Stimulated activated CD4-positive, alpha-beta T cell treated with anti-CD3 and anti-CD28 coated beads, TNF-alpha, amount 100 ng/mL, for 4 hours (primary cell): Measurements from ENCODE around the gene KLF15.
"Not testable (repeated sequence)": the region's sequence is repeated elsewhere in the genome, so short reads cannot be mapped to it uniquely, and the experiment has no call there.

Experiments
- DNase-seq, 3 experiments: peaks; one replicate each; pipeline ENCODE4 v3.0.0-alpha.2; 2020; ENCODE audit warnings: low read depth in 3 of 3

The KLF15 gene

GRCh38 chr3:126346466-126346865 lies 10.7 kb downstream of the KLF15 start:
- DNase-seq, result no peak

- DNase-seq, result no peak
Observed at GRCh38 chr3:126345641-126346460, 11.4 kb downstream of the KLF15 start.

GRCh38 chr3:126345231-126345630 lies 12.0 kb downstream of the KLF15 start:
- no peak for DNase-seq

GRCh38 chr3:126344380-126345041 lies 12.7 kb downstream of the KLF15 start:
- no peak for DNase-seq

- DNase-seq, result no peak
Observed at GRCh38 chr3:126343649-126344035, 13.6 kb downstream of the KLF15 start.

- DNase-seq, result no peak
Observed at GRCh38 chr3:126342991-126343648, 14.1 kb downstream of the KLF15 start.

- DNase-seq, result no peak
Observed at GRCh38 chr3:126342211-126342610, 15.0 kb downstream of the KLF15 start.

- no peak for DNase-seq
Observed at GRCh38 chr3:126341755-126342150, 15.5 kb downstream of the KLF15 start.

GRCh38 chr3:126340943-126341754 lies 16.1 kb downstream of the KLF15 start:
- DNase-seq, result no peak

GRCh38 chr3:126340596-126340942 lies 16.6 kb downstream of the KLF15 start:
- DNase-seq, result no peak

GRCh38 chr3:126340081-126340511 lies 17.1 kb downstream of the KLF15 start:
- no peak for DNase-seq

- no peak for DNase-seq
Observed at GRCh38 chr3:126339466-126339865, 17.7 kb downstream of the KLF15 start.

- DNase-seq, result no peak
Observed at GRCh38 chr3:126338790-126339288, 18.4 kb downstream of the KLF15 start.

GRCh38 chr3:126337980-126338651 lies 19.1 kb downstream of the KLF15 start:
- no peak for DNase-seq

GRCh38 chr3:126331812-126332336 lies 25.3 kb downstream of the KLF15 start:
- not testable (repeated sequence) for DNase-seq

- no peak for DNase-seq
Observed at GRCh38 chr3:126329927-126330725, 27.1 kb downstream of the KLF15 start.

GRCh38 chr3:126326629-126327028 lies 30.6 kb downstream of the KLF15 start:
- no peak for DNase-seq

- DNase-seq, result no peak
Observed at GRCh38 chr3:126322181-126322967, 34.8 kb downstream of the KLF15 start.

GRCh38 chr3:126321490-126321889 lies 35.7 kb downstream of the KLF15 start:
- DNase-seq, result no peak
